ENCODE results near the gene TMEM150B.

- TF ChIP-seq POLR2A (IDR thresholded peaks at IDR 0.05), result no peak
- no peak for TF ChIP-seq CTCF (IDR thresholded peaks at IDR 0.05 in 8 of 11, conservative IDR thresholded peaks at IDR 0.05 in 3 of 11)
- TF ChIP-seq POLR2AphosphoS5 (IDR thresholded peaks at IDR 0.05), result no peak
Observed at GRCh38 chr19:55341595-55342531, 16.7 kb upstream of the TMEM150B start.
